Measurements from ENCODE around the gene RPL31. TPM values are rescaled to one million over a fixed set of nuclear protein-coding genes. Genes with fewer than 3 reads are reported as not detected.
A peak's percentile ranks its signal among the peaks of the same experiment; 100 is the strongest.

The RPL31 gene
- total RNA-seq, 1 donor from 2014 or later: 1,122 TPM

DNA sequence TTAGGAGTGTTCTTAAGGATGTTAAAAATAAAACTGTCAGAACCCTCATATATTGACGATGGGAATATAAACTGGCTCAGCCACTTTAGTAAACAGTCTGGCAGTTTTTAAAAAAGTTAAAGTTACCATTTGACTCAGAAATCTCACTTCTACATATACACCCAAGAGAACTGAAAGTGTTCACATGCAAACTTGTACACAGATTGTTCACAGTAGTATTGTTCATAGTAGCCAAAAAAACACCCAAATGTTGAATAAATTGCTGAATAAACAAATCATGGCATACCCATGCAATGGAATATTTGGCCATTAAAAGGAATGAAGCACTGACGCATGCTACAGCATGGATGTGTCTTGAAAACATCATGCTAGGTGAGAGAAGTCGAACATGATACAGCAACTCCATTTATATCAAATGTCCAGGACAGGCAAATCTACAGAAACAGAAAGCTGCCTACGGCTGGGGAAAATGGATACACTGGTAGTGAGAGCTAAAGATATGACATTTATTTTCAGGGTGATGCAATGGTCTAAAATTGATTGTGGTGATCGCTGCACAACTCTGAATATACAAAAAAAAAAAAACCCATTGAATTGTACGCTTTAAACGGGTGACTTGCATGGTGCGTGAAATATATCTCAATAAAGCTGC, 10.1 kb downstream of the RPL31 start:
- H3K27me3 ChIP-seq: no peaks in the 10 kb centered on the region
- intact Hi-C loops (cut with DNase I): no loop called here
- no peak for TF ChIP-seq POLR2AphosphoS5 (IDR thresholded peaks at IDR 0.05; ENCODE audit: insufficient read depth in 1 of 2, low read depth in 1 of 2)
- TF ChIP-seq, protein P1, sequence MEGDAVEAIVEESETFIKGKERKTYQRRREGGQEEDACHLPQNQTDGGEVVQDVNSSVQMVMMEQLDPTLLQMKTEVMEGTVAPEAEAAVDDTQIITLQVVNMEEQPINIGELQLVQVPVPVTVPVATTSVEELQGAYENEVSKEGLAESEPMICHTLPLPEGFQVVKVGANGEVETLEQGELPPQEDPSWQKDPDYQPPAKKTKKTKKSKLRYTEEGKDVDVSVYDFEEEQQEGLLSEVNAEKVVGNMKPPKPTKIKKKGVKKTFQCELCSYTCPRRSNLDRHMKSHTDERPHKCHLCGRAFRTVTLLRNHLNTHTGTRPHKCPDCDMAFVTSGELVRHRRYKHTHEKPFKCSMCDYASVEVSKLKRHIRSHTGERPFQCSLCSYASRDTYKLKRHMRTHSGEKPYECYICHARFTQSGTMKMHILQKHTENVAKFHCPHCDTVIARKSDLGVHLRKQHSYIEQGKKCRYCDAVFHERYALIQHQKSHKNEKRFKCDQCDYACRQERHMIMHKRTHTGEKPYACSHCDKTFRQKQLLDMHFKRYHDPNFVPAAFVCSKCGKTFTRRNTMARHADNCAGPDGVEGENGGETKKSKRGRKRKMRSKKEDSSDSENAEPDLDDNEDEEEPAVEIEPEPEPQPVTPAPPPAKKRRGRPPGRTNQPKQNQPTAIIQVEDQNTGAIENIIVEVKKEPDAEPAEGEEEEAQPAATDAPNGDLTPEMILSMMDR (IDR thresholded peaks at IDR 0.05): no peak
- TF ChIP-seq POLR2A (IDR thresholded peaks at IDR 0.05): no peak
- H3K36me3 ChIP-seq: peaks cover 0 to 37% of the 10 kb centered on the region in 2 donors
- DNase-seq (ENCODE audit: extremely low spot score in 2 of 2): no peak
- H3K4me3 ChIP-seq: no peak overlapping the region
- no peak overlapping the region for H3K27ac ChIP-seq
- H3K9me3 ChIP-seq: no peaks in the 10 kb centered on the region
- H3K4me1 ChIP-seq: no peaks in the 10 kb centered on the region

DNA sequence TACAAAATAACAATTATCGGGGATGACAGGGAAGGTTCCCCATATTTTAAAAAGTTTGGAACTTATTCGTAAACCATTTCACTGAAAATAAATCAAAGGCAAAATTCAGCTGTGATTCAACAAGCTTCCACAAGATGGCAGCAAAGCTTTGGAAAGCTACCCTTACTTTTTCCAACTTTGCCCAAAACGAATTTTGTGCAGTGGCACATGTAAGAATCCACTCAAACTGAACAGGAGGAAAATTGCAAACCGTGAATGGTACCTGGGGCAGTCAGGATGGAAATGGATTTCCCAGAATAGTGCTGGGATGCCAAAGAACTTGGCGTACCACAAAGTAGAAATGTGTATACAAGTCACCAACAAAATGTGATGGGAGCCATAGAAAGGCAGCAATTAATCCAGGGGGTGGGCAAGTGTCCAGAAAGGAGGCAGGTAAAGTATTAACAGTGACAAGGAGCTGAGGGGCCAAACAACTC, 10.7 kb downstream of the RPL31 start:
- intact Hi-C loops (cut with DNase I): no loop called here
- H3K4me3 ChIP-seq: no peak overlapping the region
- peak in 1 of 2 donors; percentile 81 for DNase-seq (ENCODE audit: extremely low spot score in 2 of 2)
- TF ChIP-seq POLR2AphosphoS5 (IDR thresholded peaks at IDR 0.05; ENCODE audit: insufficient read depth in 1 of 2, low read depth in 1 of 2): peak in 1 of 2 donors; percentile 30
- TF ChIP-seq POLR2A (IDR thresholded peaks at IDR 0.05): no peak
- TF ChIP-seq, protein P1 (IDR thresholded peaks at IDR 0.05): peak; percentile 60 to 76 (median 74)
- H3K9me3 ChIP-seq: no peaks in the 10 kb centered on the region
- no peaks in the 10 kb centered on the region for H3K27me3 ChIP-seq
- no peak overlapping the region for H3K27ac ChIP-seq
- H3K4me1 ChIP-seq: no peaks in the 10 kb centered on the region
- peaks cover 0 to 37% of the 10 kb centered on the region in 2 donors for H3K36me3 ChIP-seq

DNA sequence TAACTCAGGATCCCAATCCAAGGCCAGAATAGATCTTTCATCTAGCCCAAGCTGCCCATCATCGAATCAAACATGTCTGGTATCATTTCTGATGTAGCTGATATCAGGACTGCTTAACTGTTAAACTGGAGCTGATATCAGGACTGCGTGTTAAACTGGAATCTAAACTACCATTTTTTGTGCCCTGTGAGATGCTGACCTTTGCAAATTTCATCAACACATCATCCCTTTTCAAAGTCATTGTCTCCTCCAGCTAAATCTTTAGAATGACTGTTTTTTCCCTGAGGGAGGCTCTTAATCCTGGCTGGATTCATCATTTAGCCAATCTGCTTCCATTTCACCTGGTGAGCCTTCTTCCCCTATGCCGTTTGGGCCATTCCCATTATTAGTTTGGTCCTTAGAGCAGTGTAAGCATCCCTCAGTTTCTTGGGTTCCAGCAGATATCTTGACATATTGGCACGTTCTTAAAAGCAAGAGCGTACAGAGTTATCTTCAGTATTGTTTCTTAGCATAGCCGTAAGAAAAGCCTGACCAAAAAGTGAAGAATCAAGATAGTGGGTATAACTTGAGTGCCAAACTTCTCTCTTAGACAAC, 12.3 kb downstream of the RPL31 start:
- H3K27ac ChIP-seq: no peak overlapping the region
- TF ChIP-seq, protein P1 (IDR thresholded peaks at IDR 0.05): no peak
- TF ChIP-seq POLR2AphosphoS5 (IDR thresholded peaks at IDR 0.05; ENCODE audit: insufficient read depth in 1 of 2, low read depth in 1 of 2): no peak
- TF ChIP-seq POLR2A (IDR thresholded peaks at IDR 0.05): no peak
- H3K36me3 ChIP-seq: peaks cover 0 to 37% of the 10 kb centered on the region in 2 donors
- no peak for DNase-seq (ENCODE audit: extremely low spot score in 2 of 2)
- H3K4me1 ChIP-seq: no peaks in the 10 kb centered on the region
- no peaks in the 10 kb centered on the region for H3K27me3 ChIP-seq
- intact Hi-C loops (cut with DNase I): no loop called here
- H3K9me3 ChIP-seq: no peaks in the 10 kb centered on the region
- H3K4me3 ChIP-seq: no peak overlapping the region

DNA sequence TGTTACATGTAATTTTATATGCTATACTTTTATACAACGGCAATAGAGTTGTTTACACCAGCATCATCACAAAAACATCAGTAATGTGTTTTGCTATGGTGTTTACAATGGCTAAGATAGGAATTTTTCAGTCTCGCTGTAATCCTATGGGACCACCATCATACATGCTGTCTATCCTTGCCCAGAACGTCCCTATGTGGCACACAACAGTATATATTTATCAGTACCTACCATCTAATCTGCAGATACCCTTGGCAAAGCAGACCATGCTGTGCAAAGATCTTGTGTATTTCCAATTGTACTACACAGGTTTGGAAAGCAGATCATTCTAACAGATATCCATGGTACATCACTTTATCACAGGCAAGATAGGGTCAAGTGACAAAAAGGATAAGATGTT, 15.3 kb downstream of the RPL31 start:
- Histone ChIP-seq H3K36me3 (peaks cover 0 to 22% of the 10 kb centered on the region in 2 donors), H3K27ac (no peak overlapping the region)
- intact Hi-C loops (cut with DNase I): no loop called here

More for the DNA sequence above, 15.3 kb downstream of the RPL31 start:
- no peaks in the 10 kb centered on the region for H3K9me3 ChIP-seq
- no peak for TF ChIP-seq POLR2AphosphoS5 (IDR thresholded peaks at IDR 0.05; ENCODE audit: insufficient read depth in 1 of 2, low read depth in 1 of 2)
- no peak for TF ChIP-seq POLR2A (IDR thresholded peaks at IDR 0.05)
- TF ChIP-seq, protein P1 (IDR thresholded peaks at IDR 0.05): no peak
- no peaks in the 10 kb centered on the region for H3K4me1 ChIP-seq
- H3K27me3 ChIP-seq: no peaks in the 10 kb centered on the region
- no peak overlapping the region for H3K4me3 ChIP-seq
- no peak for DNase-seq (ENCODE audit: extremely low spot score in 2 of 2)
